ENCODE results near the gene ANKRD26.

Gene ANKRD26

GRCh38 chr10:27022048-27022447 is 78.2 kb downstream of the ANKRD26 start:
- FAIRE-seq (no peak), DNase-seq (ENCODE audit: insufficient read length, low spot score) (no peak)

GRCh38 chr10:27020243-27020642 is 80.1 kb downstream of the ANKRD26 start:
- FAIRE-seq, result no peak
- no peak for DNase-seq (ENCODE audit: insufficient read length, low spot score)

DNA sequence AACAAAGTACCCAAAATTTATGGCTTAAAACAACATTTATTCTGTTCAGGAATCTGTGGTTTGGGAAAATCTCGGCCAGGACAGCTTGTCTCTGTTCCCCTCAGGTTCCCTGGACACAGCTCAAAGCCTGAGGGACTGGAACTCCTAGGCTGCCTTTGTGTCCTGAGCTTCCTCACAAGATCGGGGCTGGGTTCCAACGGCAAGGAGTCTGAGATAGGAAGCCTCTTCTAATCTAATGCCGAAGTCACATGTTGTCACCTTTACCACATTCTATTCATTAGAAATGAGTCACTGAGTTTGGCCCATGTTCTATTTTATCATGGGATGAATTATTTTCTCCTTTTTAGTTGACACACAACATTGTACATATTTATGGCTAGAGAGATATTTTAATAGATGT is 80.5 kb downstream of the ANKRD26 start:
- no peak for DNase-seq (ENCODE audit: insufficient read length, low spot score)
- FAIRE-seq, result no peak

GRCh38 chr10:26997610-26998009 is 102.7 kb downstream of the ANKRD26 start:
- FAIRE-seq, result no peak

DNA sequence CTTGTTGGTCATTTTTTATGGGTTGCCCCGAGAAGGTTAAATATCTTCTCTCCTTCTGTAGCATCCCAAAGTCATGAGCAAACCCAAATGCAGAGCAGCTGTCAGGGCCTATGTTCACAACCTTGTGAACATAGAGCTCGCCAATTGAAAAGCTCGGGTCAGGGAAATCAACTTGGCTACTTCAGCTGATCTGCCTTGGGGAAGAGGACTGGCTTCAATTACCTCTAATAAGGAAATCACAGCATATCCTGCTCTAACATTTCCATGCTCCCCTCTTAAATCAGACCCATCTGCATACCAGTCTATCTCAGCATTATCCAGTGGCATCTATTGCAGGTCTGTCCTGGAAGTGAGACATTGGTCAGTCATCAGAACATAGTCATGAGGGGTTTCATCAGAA is 105.6 kb downstream of the ANKRD26 start:
- DNase-seq (ENCODE audit: insufficient read length, low spot score), result no peak
- FAIRE-seq, result no peak

More at GRCh38 chr10:26997610-26998009, 102.7 kb downstream of the ANKRD26 start:
- no peak for DNase-seq (ENCODE audit: insufficient read length, low spot score)

DNA sequence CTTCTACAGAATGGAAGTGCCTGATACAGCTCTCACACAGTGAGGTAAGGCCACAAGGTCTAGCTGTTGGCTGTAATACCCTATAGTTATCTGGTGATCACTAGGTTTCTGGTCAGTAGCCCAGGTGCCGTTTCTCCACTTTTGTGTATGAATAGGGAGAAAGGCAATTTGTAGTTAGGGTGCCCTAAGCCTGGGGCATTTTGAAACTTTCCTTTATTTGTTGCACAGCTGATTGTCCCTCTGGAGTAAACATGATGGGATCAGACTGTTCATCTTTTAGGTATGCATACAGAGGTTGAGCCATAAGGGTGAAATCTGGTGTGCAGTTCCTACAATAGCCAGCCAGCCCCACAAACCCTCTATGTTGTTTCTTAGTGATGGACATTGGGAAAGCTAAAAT is 112.4 kb downstream of the ANKRD26 start:
- FAIRE-seq (no peak), DNase-seq (ENCODE audit: insufficient read length, low spot score) (no peak)

GRCh38 chr10:26983156-26983555 is 117.1 kb downstream of the ANKRD26 start:
- FAIRE-seq (no peak), DNase-seq (ENCODE audit: insufficient read length, low spot score) (no peak)

GRCh38 chr10:26982058-26982457 is 118.2 kb downstream of the ANKRD26 start:
- DNase-seq (ENCODE audit: insufficient read length, low spot score), result no peak
- no peak for FAIRE-seq

DNA sequence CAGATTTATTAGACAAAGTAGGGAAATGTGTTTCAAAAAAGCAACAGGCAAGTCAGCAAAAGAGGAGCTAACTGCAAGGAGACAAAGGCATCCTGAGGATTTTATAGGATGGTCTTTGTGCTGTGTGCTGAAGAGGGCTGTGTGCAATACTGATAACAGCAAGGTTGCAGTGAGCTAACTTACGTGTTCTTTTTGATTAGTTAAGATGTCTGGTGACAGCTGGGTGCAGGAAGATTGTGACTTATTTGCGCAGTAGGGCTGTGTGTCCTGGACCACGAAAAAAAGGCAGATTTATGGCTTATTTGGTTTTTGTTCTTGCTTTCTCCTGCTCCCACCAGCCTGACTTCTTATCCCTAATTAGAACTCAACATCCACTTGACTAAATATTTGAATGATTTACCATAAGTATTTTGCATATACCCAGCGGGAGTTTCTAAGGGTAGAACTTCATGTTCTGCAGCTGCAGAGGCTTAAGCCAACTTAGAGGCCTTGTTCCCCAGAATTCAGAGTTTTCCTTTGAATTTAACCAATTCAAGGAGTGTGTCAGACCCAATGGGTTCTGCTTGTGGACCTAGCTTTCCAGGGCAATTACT is 119.0 kb downstream of the ANKRD26 start:
- no peak for FAIRE-seq
- DNase-seq (ENCODE audit: insufficient read length, low spot score), result no peak

- no peak for DNase-seq (ENCODE audit: insufficient read length, low spot score)
- no peak for FAIRE-seq
Measured at GRCh38 chr10:26978519-26978918, 121.8 kb downstream of the ANKRD26 start.

DNA sequence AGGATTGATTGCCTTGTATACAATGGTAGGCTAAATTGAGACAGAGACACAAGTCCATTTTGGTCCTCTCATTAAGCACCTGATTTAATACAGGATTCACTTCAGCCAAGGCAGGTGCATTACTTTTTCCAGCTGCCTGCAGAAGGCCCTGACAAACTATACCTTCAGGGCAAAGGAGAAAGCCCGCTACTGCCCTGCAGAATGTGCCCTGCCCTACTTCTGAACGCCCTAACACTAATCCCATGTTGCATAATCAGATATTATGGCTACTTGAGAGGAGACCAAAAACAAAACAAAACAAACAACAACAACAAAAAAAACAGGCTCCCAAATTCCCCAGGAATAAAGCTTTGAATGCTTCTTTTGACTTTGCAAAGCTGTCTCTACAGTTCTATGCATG is 122.7 kb downstream of the ANKRD26 start:
- no peak for FAIRE-seq
- DNase-seq (ENCODE audit: insufficient read length, low spot score), result no peak

GRCh38 chr10:26970667-26971066 is 129.6 kb downstream of the ANKRD26 start:
- FAIRE-seq, result no peak
- DNase-seq (ENCODE audit: insufficient read length, low spot score), result no peak

- FAIRE-seq, result peak; percentile 73
- DNase-seq (ENCODE audit: insufficient read length, low spot score), result peak; percentile 9
Measured at GRCh38 chr10:26969145-26969926, 131.0 kb downstream of the ANKRD26 start.

- no peak for DNase-seq (ENCODE audit: insufficient read length, low spot score)
- no peak for FAIRE-seq
Measured at GRCh38 chr10:26962835-26963234, 137.5 kb downstream of the ANKRD26 start.

GRCh38 chr10:26960308-26960707 is 140.0 kb downstream of the ANKRD26 start:
- FAIRE-seq (no peak), DNase-seq (ENCODE audit: insufficient read length, low spot score) (no peak)

- FAIRE-seq (no peak), DNase-seq (ENCODE audit: insufficient read length, low spot score) (no peak)
Measured at GRCh38 chr10:26959841-26960240, 140.5 kb downstream of the ANKRD26 start.

All from GM19239 (cell line).